Measurements from ENCODE around the gene RCAN2.
A peak's percentile ranks its signal among the peaks of the same experiment; 100 is the strongest.

RCAN2 gene

DNA sequence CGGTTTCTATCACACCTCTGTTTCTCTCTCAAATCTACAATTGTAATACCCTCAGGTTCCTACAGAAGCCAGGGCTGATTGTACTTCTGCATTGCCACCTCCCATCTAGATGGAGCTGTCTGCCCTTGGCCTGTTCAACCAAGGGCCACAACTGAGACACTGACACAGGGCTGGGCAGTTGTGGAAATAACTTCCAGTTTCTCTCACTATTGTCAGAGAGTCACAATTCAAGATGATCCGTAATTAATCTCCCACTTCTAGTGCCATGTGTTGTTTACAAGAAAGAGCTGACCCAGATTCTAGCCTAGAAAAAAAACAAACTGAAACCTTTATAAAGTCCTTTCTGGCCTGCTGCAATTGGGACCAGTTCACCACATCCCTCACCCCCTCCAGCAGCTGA lies 22.2 kb downstream of the RCAN2 start:
- no peak overlapping the region for H3K27ac ChIP-seq
- TF ChIP-seq, protein P1, sequence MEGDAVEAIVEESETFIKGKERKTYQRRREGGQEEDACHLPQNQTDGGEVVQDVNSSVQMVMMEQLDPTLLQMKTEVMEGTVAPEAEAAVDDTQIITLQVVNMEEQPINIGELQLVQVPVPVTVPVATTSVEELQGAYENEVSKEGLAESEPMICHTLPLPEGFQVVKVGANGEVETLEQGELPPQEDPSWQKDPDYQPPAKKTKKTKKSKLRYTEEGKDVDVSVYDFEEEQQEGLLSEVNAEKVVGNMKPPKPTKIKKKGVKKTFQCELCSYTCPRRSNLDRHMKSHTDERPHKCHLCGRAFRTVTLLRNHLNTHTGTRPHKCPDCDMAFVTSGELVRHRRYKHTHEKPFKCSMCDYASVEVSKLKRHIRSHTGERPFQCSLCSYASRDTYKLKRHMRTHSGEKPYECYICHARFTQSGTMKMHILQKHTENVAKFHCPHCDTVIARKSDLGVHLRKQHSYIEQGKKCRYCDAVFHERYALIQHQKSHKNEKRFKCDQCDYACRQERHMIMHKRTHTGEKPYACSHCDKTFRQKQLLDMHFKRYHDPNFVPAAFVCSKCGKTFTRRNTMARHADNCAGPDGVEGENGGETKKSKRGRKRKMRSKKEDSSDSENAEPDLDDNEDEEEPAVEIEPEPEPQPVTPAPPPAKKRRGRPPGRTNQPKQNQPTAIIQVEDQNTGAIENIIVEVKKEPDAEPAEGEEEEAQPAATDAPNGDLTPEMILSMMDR (conservative IDR thresholded peaks at IDR 0.05) = no peak

DNA sequence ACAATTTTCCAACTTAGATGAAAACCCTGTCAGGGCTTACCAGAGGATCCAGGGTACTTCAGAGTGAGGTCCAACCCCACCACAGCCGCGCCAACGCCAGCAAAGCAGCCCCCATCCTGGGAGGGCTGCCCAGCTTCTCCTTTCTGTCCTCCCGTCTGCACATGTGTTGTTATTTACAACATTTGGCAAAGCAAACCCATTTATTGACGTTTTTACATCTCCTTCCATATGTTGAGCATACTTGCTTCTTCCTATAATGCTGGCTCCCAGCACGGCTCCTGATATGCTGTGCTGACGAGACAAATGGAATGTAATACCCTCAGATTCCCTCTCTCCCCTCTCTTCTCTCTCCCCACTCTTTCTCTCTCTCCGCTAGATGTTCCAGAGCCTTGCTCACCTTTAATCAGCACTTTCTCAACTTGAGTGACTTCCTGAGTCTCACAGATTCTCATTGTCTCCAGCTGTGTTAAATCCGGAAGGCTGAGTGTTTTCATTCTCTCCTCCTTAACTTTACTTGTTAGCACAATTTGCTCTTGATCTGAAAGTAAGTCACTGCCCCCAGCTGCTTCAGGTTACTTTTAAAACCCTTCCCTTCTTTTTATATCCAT lies 22.7 kb downstream of the RCAN2 start:
- TF ChIP-seq, protein P1 (conservative IDR thresholded peaks at IDR 0.05) = no peak
- H3K27ac ChIP-seq = no peak overlapping the region

DNA sequence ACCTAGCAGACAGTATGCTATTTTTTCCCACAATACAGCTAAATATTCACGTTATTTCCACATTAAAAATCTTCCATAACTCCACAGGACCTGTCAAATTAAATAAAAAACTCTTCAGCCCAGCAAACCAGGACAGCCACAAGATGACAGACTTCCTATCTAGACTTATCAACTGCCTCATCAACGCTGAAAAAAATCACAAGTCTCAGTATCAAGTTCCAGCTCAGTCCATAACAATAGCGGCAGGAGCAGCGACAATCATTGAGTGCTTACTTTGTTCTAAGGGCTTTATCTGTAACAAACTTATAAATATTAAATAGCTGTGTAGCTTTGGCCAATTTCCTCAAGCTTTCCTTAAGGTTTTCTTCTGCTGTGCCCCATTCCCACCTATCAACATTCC lies 24.7 kb downstream of the RCAN2 start:
- TF ChIP-seq, protein P1 (conservative IDR thresholded peaks at IDR 0.05) = no peak
- H3K27ac ChIP-seq = no peak overlapping the region

DNA sequence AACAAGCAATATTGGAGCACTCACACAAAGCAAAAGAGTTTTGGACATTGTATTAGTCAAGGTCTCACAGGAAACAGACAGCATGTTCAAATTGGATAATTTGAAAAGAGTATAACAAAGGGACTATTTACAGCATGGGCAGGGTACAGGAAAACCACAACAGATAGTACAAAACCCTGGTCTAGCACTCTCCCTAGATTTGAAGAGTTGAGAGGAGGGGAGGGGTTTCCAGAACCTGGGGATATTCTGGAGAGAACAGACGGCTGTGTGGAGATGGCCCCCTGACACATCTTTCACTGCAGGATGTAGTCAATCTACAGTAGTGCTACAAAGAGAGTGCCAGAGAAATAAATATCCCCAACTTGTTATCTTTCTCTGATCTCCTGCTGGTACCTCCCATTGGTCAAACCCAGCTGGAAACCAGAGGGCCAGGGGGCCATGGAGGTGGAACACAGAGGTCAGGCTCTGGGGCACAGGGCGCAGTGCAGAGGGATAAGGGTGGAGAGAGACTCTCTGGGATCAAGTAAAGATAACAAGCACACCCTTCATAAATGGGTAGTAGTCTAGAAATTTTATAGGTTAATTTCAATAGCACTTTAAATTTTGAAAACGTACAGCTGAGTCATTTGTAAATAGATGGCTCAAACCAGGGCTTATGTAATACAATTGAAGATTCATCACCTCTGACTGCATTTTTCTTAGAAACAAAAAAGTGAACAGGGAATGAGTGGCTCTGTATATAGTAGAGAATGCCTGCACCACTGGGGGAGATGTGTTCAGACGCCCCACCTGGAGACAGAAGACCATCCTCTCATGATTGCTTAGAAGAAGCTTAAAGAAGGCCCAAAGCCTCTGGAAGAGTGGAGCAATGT lies 25.7 kb downstream of the RCAN2 start:
- TF ChIP-seq, protein P1 (conservative IDR thresholded peaks at IDR 0.05) = no peak
- H3K27ac ChIP-seq = no peak overlapping the region

DNA sequence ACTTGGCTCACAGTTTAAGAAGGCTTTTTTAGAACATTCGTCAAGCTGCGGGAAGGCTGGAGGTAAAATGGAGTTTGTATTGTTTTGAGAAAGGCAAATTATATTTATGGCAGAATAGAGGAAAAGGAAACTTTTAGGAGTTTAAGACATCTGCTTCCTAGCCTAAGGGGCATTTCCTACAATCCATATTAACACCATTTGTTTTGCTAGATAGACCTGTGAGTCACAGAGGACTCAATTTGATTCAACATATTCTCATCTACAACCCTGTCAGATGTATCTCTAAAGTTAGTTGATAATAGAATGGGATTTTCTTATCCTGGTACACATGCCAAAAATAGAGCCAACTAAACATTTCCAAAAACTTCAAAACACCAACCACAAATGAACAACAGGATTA lies 35.0 kb downstream of the RCAN2 start:
- TF ChIP-seq, protein P1 (conservative IDR thresholded peaks at IDR 0.05) = no peak
- no peak overlapping the region for H3K27ac ChIP-seq

DNA sequence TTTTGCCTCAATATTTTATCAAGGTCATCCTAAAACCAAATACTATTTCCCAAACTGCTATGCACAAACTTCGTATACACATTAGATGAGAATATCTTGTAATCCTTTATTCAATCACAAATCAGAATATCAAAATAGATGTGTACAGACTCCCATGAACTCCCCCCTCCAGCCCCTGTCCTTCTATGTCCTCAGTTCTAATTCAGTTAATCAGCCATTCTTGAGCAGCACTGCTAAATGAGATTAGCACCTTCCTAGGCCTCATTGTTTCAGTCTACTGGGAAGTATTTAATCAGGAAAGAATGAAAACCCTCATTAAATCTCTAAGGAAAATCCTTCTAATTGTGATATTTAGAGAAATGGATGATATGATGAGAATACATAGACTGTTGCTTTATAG lies 36.6 kb downstream of the RCAN2 start:
- peak overlapping the region; percentile 79 for H3K27ac ChIP-seq
- TF ChIP-seq, protein P1 (conservative IDR thresholded peaks at IDR 0.05) = no peak

DNA sequence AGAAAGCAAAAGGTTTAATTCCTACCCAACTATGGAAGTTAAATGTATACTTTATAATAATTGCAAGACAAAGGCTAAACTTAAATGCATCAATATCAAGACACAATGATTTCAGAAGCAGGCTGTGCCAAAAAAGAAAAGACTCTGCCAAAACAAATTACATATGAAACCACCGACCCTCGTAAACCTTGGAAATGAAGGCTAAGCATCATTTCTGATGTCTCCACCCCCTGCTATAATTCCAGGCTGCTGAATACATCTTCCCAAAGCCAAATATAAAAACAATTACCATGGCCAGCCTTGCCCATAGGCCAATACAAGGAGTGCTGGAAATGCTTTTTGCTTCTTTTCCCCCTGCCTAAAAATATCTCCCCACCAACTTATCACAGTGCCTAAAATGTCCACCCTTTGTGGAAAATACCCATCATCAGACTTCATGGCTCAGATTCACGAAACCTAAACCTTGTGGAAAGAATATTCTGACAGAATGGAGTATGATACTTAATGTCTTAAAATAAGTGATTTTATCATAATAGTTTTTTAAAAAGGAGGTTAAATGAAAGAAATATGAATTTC lies 37.4 kb downstream of the RCAN2 start:
- TF ChIP-seq, protein P1 (conservative IDR thresholded peaks at IDR 0.05) = no peak

More for the DNA sequence above, 37.4 kb downstream of the RCAN2 start:
- H3K27ac ChIP-seq = peak overlapping the region; percentile 79
